H9 (cell line): ENCODE data around the gene RAB6B. TPM values are rescaled to one million over a fixed set of nuclear protein-coding genes. Genes with fewer than 3 reads are reported as not detected.

Experiments
- DNase-seq: peaks from one replicate; pipeline ENCODE4 v3.0.0-alpha.2; 2017
- H2AFZ ChIP-seq: one replicate; pipeline ENCODE4 v1.6.1; 2013; ENCODE audit warnings: mild to moderate bottlenecking, low read length, control low read depth, moderate library complexity
- H2AK5ac ChIP-seq: 2 replicates; pipeline ENCODE4 v1.6.1; 2013; ENCODE audit warnings: low read length, control low read depth, mixed read lengths; ENCODE audit not compliant: insufficient read length
- H2BK120ac ChIP-seq: one replicate; pipeline ENCODE4 v1.6.1; 2013; ENCODE audit warnings: low read depth, mild to moderate bottlenecking, low read length, control low read depth, inconsistent platforms; ENCODE audit not compliant: poor library complexity, severe bottlenecking
- H2BK12ac ChIP-seq: 2 replicates; pipeline ENCODE4 v1.6.1; 2013; ENCODE audit warnings: low read length, control low read depth, mixed read lengths, low read depth; ENCODE audit not compliant: insufficient read length
- H2BK15ac ChIP-seq: 2 replicates; pipeline ENCODE4 v1.6.1; 2013; ENCODE audit warnings: low read depth, low read length, control low read depth
- H2BK20ac ChIP-seq: one replicate; pipeline ENCODE4 v1.6.1; 2013; ENCODE audit warnings: low read depth, mild to moderate bottlenecking, low read length, control low read depth, inconsistent platforms; ENCODE audit not compliant: poor library complexity, severe bottlenecking
- H2BK5ac ChIP-seq: 2 replicates; pipeline ENCODE4 v1.6.1; 2013; ENCODE audit warnings: low read length, control low read depth, mixed read lengths; ENCODE audit not compliant: insufficient read length
- H3K14ac ChIP-seq: 2 replicates; pipeline ENCODE4 v1.6.1; 2013; ENCODE audit warnings: low read length, control low read depth; ENCODE audit not compliant: insufficient read depth
- H3K18ac ChIP-seq: 2 replicates; pipeline ENCODE4 v1.6.1; 2013; ENCODE audit warnings: low read depth, mild to moderate bottlenecking, mixed read lengths, low read length, control low read depth; ENCODE audit not compliant: insufficient read length
- H3K23ac ChIP-seq: 2 replicates; pipeline ENCODE4 v1.6.1; 2013; ENCODE audit warnings: low read length, control low read depth, mixed read lengths, low read depth; ENCODE audit not compliant: insufficient read length
- H3K23me2 ChIP-seq: 2 replicates; pipeline ENCODE4 v1.6.1; 2013; ENCODE audit warnings: low read depth, mild to moderate bottlenecking, mixed read lengths, low read length, control low read depth; ENCODE audit not compliant: insufficient read length, poor library complexity, severe bottlenecking
- H3K27ac ChIP-seq: 2 replicates; pipeline ENCODE4 v1.5.1; 2013; ENCODE audit warnings: low read length, control low read depth, mixed read lengths, low read depth; ENCODE audit not compliant: insufficient read length
- H3K27me3 ChIP-seq: 2 replicates; pipeline ENCODE4 v1.6.1; 2013; ENCODE audit warnings: low read length, control low read depth, inconsistent platforms; ENCODE audit not compliant: insufficient read depth
- H3K4ac ChIP-seq: 2 replicates; pipeline ENCODE4 v1.6.1; 2013; ENCODE audit warnings: low read depth, mild to moderate bottlenecking, control low read depth, inconsistent platforms, low read length, moderate library complexity
- H3K4me1 ChIP-seq: 2 replicates; pipeline ENCODE4 v1.6.1; 2013; ENCODE audit warnings: low read length, control low read depth, inconsistent platforms; ENCODE audit not compliant: insufficient read depth
- H3K4me2 ChIP-seq: 2 replicates; pipeline ENCODE4 v1.6.1; 2013; ENCODE audit warnings: low read length, control low read depth, mixed read lengths; ENCODE audit not compliant: insufficient read length, insufficient read depth
- H3K56ac ChIP-seq: 2 replicates; pipeline ENCODE4 v1.6.1; 2013; ENCODE audit warnings: low read depth, mild to moderate bottlenecking, mixed read lengths, low read length, control low read depth; ENCODE audit not compliant: insufficient read length
- H3K79me1 ChIP-seq: 2 replicates; pipeline ENCODE4 v1.6.1; 2013; ENCODE audit warnings: low read depth, mild to moderate bottlenecking, moderate library complexity, low read length, control low read depth, inconsistent platforms; ENCODE audit not compliant: insufficient read depth, poor library complexity, severe bottlenecking
- H3K79me2 ChIP-seq: 2 replicates; pipeline ENCODE4 v1.6.1; 2013; ENCODE audit warnings: low read length, control low read depth, inconsistent platforms; ENCODE audit not compliant: insufficient read depth
- H3K9ac ChIP-seq: 2 replicates; pipeline ENCODE4 v1.6.1; 2013; ENCODE audit warnings: low read length, control low read depth, mixed read lengths; ENCODE audit not compliant: insufficient read length; ENCODE audit errors: extremely low read depth
- H3K9me3 ChIP-seq: one replicate; pipeline ENCODE4 v1.6.1; 2013; ENCODE audit warnings: low read depth, low read length, inconsistent platforms; ENCODE audit not compliant: control insufficient read depth
- H3T11ph ChIP-seq: one replicate; pipeline ENCODE4 v1.6.1; 2013; ENCODE audit warnings: mild to moderate bottlenecking, low read length, control low read depth, inconsistent platforms
- H4K20me1 ChIP-seq: one replicate; pipeline ENCODE4 v1.6.1; 2013; ENCODE audit not compliant: control insufficient read depth, insufficient read length, insufficient read depth
- H4K5ac ChIP-seq: 2 replicates; pipeline ENCODE4 v1.6.1; 2013; ENCODE audit warnings: low read depth, mild to moderate bottlenecking, mixed read lengths, low read length, control low read depth; ENCODE audit not compliant: insufficient read length
- H4K8ac ChIP-seq: replicated peaks from 2 replicates; pipeline ENCODE4 v1.6.1; 2013; ENCODE audit warnings: low read length, control low read depth, mixed read lengths, low read depth; ENCODE audit not compliant: insufficient read length
- H4K91ac ChIP-seq: 2 replicates; pipeline ENCODE4 v1.6.1; 2013; ENCODE audit warnings: low read depth, mild to moderate bottlenecking, moderate library complexity, mixed read lengths, low read length, control low read depth; ENCODE audit not compliant: insufficient read length
- H3K27ac Mint-ChIP-seq, 3 experiments: 2 replicates in 2 of 3; 3 replicates in 1 of 3; pipeline ENCODE4 v1.8.0; 2020 to 2021; ENCODE audit warnings: mixed read lengths in 3 of 3, mild to moderate bottlenecking in 1 of 3, moderate library complexity in 1 of 3
- H3K27me3 Mint-ChIP-seq: 2 replicates; pipeline ENCODE4 v1.8.0; 2021; ENCODE audit warnings: low read depth, mild to moderate bottlenecking, moderate library complexity, mixed read lengths
- H3K36me3 Mint-ChIP-seq, 3 experiments: 2 replicates in 2 of 3; 3 replicates in 1 of 3; pipeline ENCODE4 v1.8.0; 2020 to 2021; ENCODE audit warnings: low read depth in 3 of 3, mixed read lengths in 3 of 3; ENCODE audit not compliant: insufficient read depth in 1 of 3
- H3K4me1 Mint-ChIP-seq, 2 experiments: 2 replicates each; pipeline ENCODE4 v1.8.0; 2020; ENCODE audit warnings: mixed read lengths in 2 of 2
- H3K4me3 Mint-ChIP-seq, 2 experiments: 2 replicates in 1 of 2; 3 replicates in 1 of 2; pipeline ENCODE4 v1.8.0; 2020 to 2021; ENCODE audit warnings: mild to moderate bottlenecking in 2 of 2, mixed read lengths in 2 of 2, moderate library complexity in 1 of 2
- H3K9me3 Mint-ChIP-seq, 2 experiments: 2 replicates in 1 of 2; 3 replicates in 1 of 2; pipeline ENCODE4 v1.8.0; 2020; ENCODE audit warnings: mild to moderate bottlenecking in 2 of 2, mixed read lengths in 2 of 2, moderate library complexity in 1 of 2
- CTCF ChIP-seq: fragments of 200-600 bp; sonication (generic); conservative IDR thresholded peaks from 3 replicates; pipeline ENCODE4 v1.8.0; 2021; ENCODE audit warnings: antibody characterized with exemption, mild to moderate bottlenecking
- WGBS: extraction: QIAGEN DNeasy Blood & Tissue Kit; methylation state at CpG from one replicate; pipeline ENCODE4 v1.1.7; 2013; ENCODE audit warnings: missing lambda C conversion rate, low lambda C conversion rate, mixed read lengths; ENCODE audit not compliant: insufficient read length; ENCODE audit errors: extremely low coverage; 5-methylcytosine and 5-hydroxymethylcytosine counted together
- total RNA-seq: library from RNA; stranded (reverse); gene quantifications from 2 replicates; pipeline ENCODE4 v1.2.1, GENCODE V29; 2021

The RAB6B gene
- total RNA-seq, 1 experiment from 2014 or later: 12.3 TPM

- Histone ChIP-seq H3K27me3 (no peaks in the 10 kb centered on the region), H3K23ac (no peak overlapping the region), H3K18ac (no peak overlapping the region), H3K27ac (no peak overlapping the region), H2AK5ac (no peak overlapping the region), H3K56ac (no peak overlapping the region), H3K4me1 (no peaks in the 10 kb centered on the region), H3K79me1 (no peaks in the 10 kb centered on the region), H3K4me2 (no peak overlapping the region), H4K8ac (no peak overlapping the region), H3K14ac (no peak overlapping the region), H2BK12ac (no peak overlapping the region), H3K4ac (no peak overlapping the region), H4K20me1 (no peaks in the 10 kb centered on the region), H2BK120ac (no peak overlapping the region), H3K23me2 (no peaks in the 10 kb centered on the region), H2BK5ac (no peak overlapping the region), H3T11ph (no peak overlapping the region), H3K9me3 (no peaks in the 10 kb centered on the region), H3K9ac (no peak overlapping the region), H4K5ac (no peak overlapping the region), H2AFZ (no peak overlapping the region), H4K91ac (no peak overlapping the region), H3K79me2 (no peaks in the 10 kb centered on the region), H2BK20ac (no peak overlapping the region), H2BK15ac (no peak overlapping the region)
- Mint-ChIP-seq H3K4me3 (no peak overlapping the region; a peak in 1 of 5 replicates), H3K4me1 (peaks cover 0 to 7% of the 10 kb centered on the region in 2 experiments; a peak in 1 of 4 replicates), H3K9me3 (no peaks in the 10 kb centered on the region), H3K27me3 (no peaks in the 10 kb centered on the region), H3K36me3 (peaks cover 0 to 7% (median 4%) of the 10 kb centered on the region in 3 experiments; a peak in 2 of 7 replicates), H3K27ac (no peak overlapping the region)
- no peak for TF ChIP-seq CTCF
- DNase-seq: no peak
- WGBS: no CpG with 5 or more reads among the region's 3 CpGs
Observed at GRCh38 chr3:133830071-133830470, 65.6 kb downstream of the RAB6B start.
